GM19193 (cell line): Measurements from ENCODE around the gene CRIP3.

Experiments
- POLR2A ChIP-seq: IDR thresholded peaks from 4 replicates; pipeline ENCODE4 v1.6.1; 2011; ENCODE audit not compliant: insufficient read depth, insufficient read length; ENCODE audit errors: extremely low read depth

CRIP3 gene

GRCh38 chr6:43284991-43285781, 23.4 kb downstream of the CRIP3 start:
- no peak for TF ChIP-seq POLR2A

- no peak for TF ChIP-seq POLR2A
These were observed 24.7 kb downstream of the CRIP3 start for GRCh38 chr6:43283905-43284304.

GRCh38 chr6:43283514-43283901, 25.1 kb downstream of the CRIP3 start:
- TF ChIP-seq POLR2A: no peak

GRCh38 chr6:43282636-43283513, 25.8 kb downstream of the CRIP3 start:
- no peak for TF ChIP-seq POLR2A

GRCh38 chr6:43282060-43282459, 26.6 kb downstream of the CRIP3 start:
- TF ChIP-seq POLR2A: no peak

- no peak for TF ChIP-seq POLR2A
These were observed 28.4 kb downstream of the CRIP3 start for GRCh38 chr6:43280234-43280633.

GRCh38 chr6:43278524-43279078, 30.0 kb downstream of the CRIP3 start:
- TF ChIP-seq POLR2A: no peak

GRCh38 chr6:43277643-43278523, 30.7 kb downstream of the CRIP3 start:
- TF ChIP-seq POLR2A: no peak

- no peak for TF ChIP-seq POLR2A
These were observed 31.4 kb downstream of the CRIP3 start for GRCh38 chr6:43277306-43277642.

- TF ChIP-seq POLR2A: no peak
These were observed 31.9 kb downstream of the CRIP3 start for GRCh38 chr6:43276577-43277305.

- no peak for TF ChIP-seq POLR2A
These were observed 32.6 kb downstream of the CRIP3 start for GRCh38 chr6:43275801-43276576.

- TF ChIP-seq POLR2A: no peak
These were observed 33.6 kb downstream of the CRIP3 start for GRCh38 chr6:43274916-43275597.
